ENCODE measurements around the gene DLGAP1. TPM values are rescaled to one million over a fixed set of nuclear protein-coding genes. Genes with fewer than 3 reads are reported as not detected.

DLGAP1 gene
- total and polyA plus RNA-seq, 2 of the 13 experiments (the other 11 are each of a cell fraction or from before 2014, with no cell fraction given), result 0.01 TPM; not detected in 1

- TF ChIP-seq, protein P1, sequence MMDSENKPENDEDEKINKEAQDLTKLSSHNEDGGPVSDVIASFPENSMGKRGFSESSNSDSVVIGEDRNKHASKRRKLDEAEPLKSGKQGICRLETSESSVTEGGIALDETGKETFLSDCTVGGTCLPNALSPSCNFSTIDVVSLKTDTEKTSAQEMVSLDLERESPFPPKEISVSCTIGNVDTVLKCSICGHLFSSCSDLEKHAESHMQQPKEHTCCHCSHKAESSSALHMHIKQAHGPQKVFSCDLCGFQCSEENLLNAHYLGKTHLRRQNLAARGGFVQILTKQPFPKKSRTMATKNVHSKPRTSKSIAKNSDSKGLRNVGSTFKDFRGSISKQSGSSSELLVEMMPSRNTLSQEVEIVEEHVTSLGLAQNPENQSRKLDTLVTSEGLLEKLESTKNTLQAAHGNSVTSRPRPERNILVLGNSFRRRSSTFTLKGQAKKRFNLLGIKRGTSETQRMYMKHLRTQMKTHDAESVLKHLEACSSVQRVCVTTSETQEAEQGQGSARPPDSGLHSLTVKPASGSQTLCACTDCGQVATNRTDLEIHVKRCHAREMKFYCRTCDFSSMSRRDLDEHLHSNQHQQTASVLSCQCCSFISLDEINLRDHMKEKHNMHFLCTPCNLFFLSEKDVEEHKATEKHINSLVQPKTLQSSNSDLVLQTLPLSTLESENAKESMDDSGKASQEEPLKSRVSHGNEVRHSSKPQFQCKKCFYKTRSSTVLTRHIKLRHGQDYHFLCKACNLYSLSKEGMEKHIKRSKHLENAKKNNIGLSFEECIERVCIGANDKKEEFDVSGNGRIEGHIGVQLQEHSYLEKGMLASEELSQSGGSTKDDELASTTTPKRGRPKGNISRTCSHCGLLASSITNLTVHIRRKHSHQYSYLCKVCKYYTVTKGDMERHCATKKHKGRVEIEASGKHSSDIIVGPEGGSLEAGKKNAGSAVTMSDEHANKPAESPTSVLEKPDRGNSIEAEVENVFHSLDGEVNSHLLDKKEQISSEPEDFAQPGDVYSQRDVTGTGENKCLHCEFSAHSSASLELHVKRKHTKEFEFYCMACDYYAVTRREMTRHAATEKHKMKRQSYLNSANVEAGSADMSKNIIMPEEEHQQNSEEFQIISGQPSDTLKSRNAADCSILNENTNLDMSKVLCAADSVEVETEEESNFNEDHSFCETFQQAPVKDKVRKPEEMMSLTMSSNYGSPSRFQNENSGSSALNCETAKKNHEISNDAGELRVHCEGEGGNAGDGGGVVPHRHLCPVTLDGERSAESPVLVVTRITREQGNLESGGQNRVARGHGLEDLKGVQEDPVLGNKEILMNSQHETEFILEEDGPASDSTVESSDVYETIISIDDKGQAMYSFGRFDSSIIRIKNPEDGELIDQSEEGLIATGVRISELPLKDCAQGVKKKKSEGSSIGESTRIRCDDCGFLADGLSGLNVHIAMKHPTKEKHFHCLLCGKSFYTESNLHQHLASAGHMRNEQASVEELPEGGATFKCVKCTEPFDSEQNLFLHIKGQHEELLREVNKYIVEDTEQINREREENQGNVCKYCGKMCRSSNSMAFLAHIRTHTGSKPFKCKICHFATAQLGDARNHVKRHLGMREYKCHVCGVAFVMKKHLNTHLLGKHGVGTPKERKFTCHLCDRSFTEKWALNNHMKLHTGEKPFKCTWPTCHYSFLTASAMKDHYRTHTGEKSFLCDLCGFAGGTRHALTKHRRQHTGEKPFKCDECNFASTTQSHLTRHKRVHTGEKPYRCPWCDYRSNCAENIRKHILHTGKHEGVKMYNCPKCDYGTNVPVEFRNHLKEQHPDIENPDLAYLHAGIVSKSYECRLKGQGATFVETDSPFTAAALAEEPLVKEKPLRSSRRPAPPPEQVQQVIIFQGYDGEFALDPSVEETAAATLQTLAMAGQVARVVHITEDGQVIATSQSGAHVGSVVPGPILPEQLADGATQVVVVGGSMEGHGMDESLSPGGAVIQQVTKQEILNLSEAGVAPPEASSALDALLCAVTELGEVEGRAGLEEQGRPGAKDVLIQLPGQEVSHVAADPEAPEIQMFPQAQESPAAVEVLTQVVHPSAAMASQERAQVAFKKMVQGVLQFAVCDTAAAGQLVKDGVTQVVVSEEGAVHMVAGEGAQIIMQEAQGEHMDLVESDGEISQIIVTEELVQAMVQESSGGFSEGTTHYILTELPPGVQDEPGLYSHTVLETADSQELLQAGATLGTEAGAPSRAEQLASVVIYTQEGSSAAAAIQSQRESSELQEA (CRISPR knock-in tag; IDR thresholded peaks at IDR 0.05; ENCODE audit: not compliant biosample characterization), result no peak
- TF ChIP-seq MYNN (CRISPR knock-in tag; IDR thresholded peaks at IDR 0.05; ENCODE audit: low read depth) (no peak), FOSL1 (CRISPR knock-in tag; IDR thresholded peaks at IDR 0.05; ENCODE audit: borderline replicate concordance) (no peak), ZNF562 (CRISPR knock-in tag; IDR thresholded peaks at IDR 0.05; ENCODE audit: borderline replicate concordance) (no peak), EP300 (IDR thresholded peaks at IDR 0.05; ENCODE audit: low read depth in 2 of 2, low read length in 2 of 2) (peak in 1 of 2 experiments; percentile 32; a peak in 2 of 4 replicates), EP300 (CRISPR knock-in tag; IDR thresholded peaks at IDR 0.05; ENCODE audit: borderline replicate concordance) (no peak; the same call in 1 of the 2 replicates), TBX3 (IDR thresholded peaks at IDR 0.05; ENCODE audit: borderline replicate concordance) (no peak), KDM1A (CRISPR knock-in tag; IDR thresholded peaks at IDR 0.05) (no peak), KAT8 (CRISPR knock-in tag; IDR thresholded peaks at IDR 0.05) (0 out of 2 replicates have a peak, but pooled peaks have one; percentile 34), FOSL2 (CRISPR knock-in tag; IDR thresholded peaks at IDR 0.05) (peak; percentile 30; the same call in 1 of the 2 replicates), ZMAT5 (CRISPR knock-in tag; IDR thresholded peaks at IDR 0.05; ENCODE audit: borderline replicate concordance, low read depth) (no peak), NONO (IDR thresholded peaks at IDR 0.05) (no peak), NONO (CRISPR knock-in tag; conservative IDR thresholded peaks at IDR 0.05) (no peak), FOXP1 (IDR thresholded peaks at IDR 0.05) (no peak), FOXP1 (CRISPR knock-in tag; IDR thresholded peaks at IDR 0.05) (no peak), ZNF160 (CRISPR knock-in tag; IDR thresholded peaks at IDR 0.05) (no peak), HDAC6 (IDR thresholded peaks at IDR 0.05; ENCODE audit: low read depth, low read length) (no peak), MIER2 (CRISPR knock-in tag; IDR thresholded peaks at IDR 0.05) (no peak), ZFY (CRISPR knock-in tag; IDR thresholded peaks at IDR 0.05) (peak; percentile 53), ZSCAN9 (CRISPR knock-in tag; IDR thresholded peaks at IDR 0.05; ENCODE audit: borderline replicate concordance) (no peak), ZNF333 (CRISPR knock-in tag; IDR thresholded peaks at IDR 0.05; ENCODE audit: borderline replicate concordance) (no peak), SAP130 (CRISPR knock-in tag; IDR thresholded peaks at IDR 0.05; ENCODE audit: low read depth) (peak; percentile 10; the same call in 1 of the 2 replicates), ZNF691 (CRISPR knock-in tag; IDR thresholded peaks at IDR 0.05; ENCODE audit: borderline replicate concordance, low read depth) (no peak)
Measured at GRCh38 chr18:3654442-3655253, 800.5 kb downstream of the DLGAP1 start (continued).

Measured in HepG2 (cell line).